Measurements from ENCODE around the gene CYP2C18. TPM values are rescaled to one million over a fixed set of nuclear protein-coding genes. Genes with fewer than 3 reads are reported as not detected.

Gene CYP2C18
- total RNA-seq, 1 donor from 2014 or later = not detected

DNA sequence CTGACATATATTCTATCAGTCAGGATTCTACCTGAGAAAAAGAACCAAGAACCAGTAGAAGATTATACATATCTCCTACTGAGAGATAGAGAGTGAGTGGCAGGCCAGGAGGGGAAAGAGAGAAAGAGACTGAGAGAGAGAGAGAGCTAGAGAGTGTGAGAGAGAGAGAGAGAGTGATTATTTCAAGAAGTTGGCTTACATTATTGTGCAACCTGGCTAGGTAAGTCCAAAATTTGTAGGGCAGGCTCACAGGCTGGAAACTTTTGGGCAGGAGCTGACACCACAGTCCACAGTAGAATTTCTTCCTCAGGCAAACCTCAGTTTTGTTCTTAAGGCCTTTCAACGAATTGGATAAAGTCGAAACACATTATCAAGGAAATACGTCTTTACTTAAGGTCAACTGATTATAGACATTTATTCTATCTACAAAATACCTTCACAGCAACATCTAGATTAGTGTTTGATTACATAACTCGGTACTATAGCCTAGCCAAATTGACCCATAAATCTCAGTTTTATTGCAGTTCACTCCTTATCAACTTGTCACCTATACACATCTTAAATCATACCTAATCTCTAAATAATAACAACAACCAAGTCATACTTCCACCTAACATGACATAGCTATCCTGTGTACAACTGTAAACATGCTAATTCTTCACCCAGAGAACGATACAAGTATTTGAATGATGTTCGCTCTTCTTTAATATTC is 17.0 kb upstream of the CYP2C18 start:
- Histone ChIP-seq H3K27me3 (ENCODE audit: insufficient read depth, low read length) (no peaks in the 10 kb centered on the region), H3K4me2 (ENCODE audit: low read length) (no peak overlapping the region), H3K9me3 (ENCODE audit: insufficient read depth, low read depth, low read length) (no peaks in the 10 kb centered on the region), H3K27ac (ENCODE audit: low read depth, low read length) (no peak overlapping the region), H2AFZ (ENCODE audit: low read depth, low read length) (no peak overlapping the region), H3K4me1 (ENCODE audit: insufficient read depth, low read length) (no peaks in the 10 kb centered on the region), H4K20me1 (ENCODE audit: insufficient read depth, low read length) (no peaks in the 10 kb centered on the region), H3K4me3 (ENCODE audit: insufficient read depth, low read depth, low read length) (no peak overlapping the region), H3K9ac (ENCODE audit: low read length) (no peak overlapping the region), H3K36me3 (ENCODE audit: insufficient read depth, low read length) (no peaks in the 10 kb centered on the region), H3K79me2 (ENCODE audit: insufficient read depth, low read length) (no peaks in the 10 kb centered on the region)
- TF ChIP-seq CTCF (IDR thresholded peaks at IDR 0.05; ENCODE audit: insufficient read depth, low read depth, low read length) (no peak), EZH2 (IDR thresholded peaks at IDR 0.05; ENCODE audit: insufficient read depth, low read length) (no peak)
- no peak overlapping the region for H3K4me3 Mint-ChIP-seq (ENCODE audit: unreplicated experiment)
- H3K36me3 Mint-ChIP-seq (ENCODE audit: low read depth, unreplicated experiment) = no peaks in the 10 kb centered on the region
- no peak overlapping the region for H3K27ac Mint-ChIP-seq (ENCODE audit: unreplicated experiment)
- no peaks in the 10 kb centered on the region for H3K4me1 Mint-ChIP-seq (ENCODE audit: low read depth, unreplicated experiment)
- H3K9me3 Mint-ChIP-seq (ENCODE audit: unreplicated experiment) = peaks cover 6% of the 10 kb centered on the region
- H3K27me3 Mint-ChIP-seq (ENCODE audit: low read depth, unreplicated experiment) = no peaks in the 10 kb centered on the region
- FAIRE-seq (no peak), DNase-seq (ENCODE audit: low read depth) (no peak)

DNA sequence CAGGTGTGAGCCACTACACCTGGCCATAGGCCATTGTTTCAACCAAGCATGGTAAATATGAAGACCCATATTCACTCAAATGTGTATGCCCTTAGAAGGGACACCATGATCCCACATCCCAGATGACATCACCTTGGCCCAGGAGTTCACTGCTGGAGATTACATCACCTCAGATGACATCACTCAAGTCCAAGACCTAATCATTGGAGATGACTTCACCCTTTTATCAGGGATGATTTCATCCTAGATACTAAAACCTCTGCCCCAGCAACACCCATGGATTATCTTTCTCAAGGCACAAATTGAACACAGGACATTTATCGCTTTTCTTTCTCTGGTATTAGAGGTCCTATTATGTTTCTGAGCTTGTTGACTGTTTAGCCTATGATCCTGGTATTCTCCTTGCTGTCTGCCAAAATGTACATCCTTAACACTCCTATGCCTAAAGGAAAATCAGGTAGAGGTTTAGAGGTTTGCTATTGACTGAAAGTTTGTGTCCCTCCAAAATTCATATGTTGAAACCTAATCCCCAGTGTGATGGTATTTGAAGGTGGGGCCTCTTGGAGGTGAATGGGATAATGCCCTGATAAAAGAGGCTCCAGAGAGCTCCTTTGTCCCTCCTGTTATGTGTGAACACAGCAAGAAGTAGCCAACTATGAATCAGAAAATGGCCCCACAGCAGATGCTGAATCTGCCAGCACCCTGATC is 9.8 kb upstream of the CYP2C18 start:
- FAIRE-seq = no peak
- Histone ChIP-seq H3K4me2 (ENCODE audit: low read length) (no peak overlapping the region), H3K4me3 (ENCODE audit: insufficient read depth, low read depth, low read length) (no peak overlapping the region), H3K9me3 (ENCODE audit: insufficient read depth, low read depth, low read length) (no peaks in the 10 kb centered on the region), H4K20me1 (ENCODE audit: insufficient read depth, low read length) (no peaks in the 10 kb centered on the region), H3K9ac (ENCODE audit: low read length) (no peak overlapping the region), H3K27ac (ENCODE audit: low read depth, low read length) (no peak overlapping the region), H3K36me3 (ENCODE audit: insufficient read depth, low read length) (no peaks in the 10 kb centered on the region), H3K79me2 (ENCODE audit: insufficient read depth, low read length) (no peaks in the 10 kb centered on the region), H2AFZ (ENCODE audit: low read depth, low read length) (no peak overlapping the region), H3K27me3 (ENCODE audit: insufficient read depth, low read length) (no peaks in the 10 kb centered on the region), H3K4me1 (ENCODE audit: insufficient read depth, low read length) (no peaks in the 10 kb centered on the region)
- H3K4me1 Mint-ChIP-seq (ENCODE audit: low read depth, unreplicated experiment) = no peaks in the 10 kb centered on the region
- no peak overlapping the region for H3K4me3 Mint-ChIP-seq (ENCODE audit: unreplicated experiment)
- peak overlapping the region; percentile 41 for H3K27ac Mint-ChIP-seq (ENCODE audit: unreplicated experiment)
- H3K9me3 Mint-ChIP-seq (ENCODE audit: unreplicated experiment) = peaks cover 3% of the 10 kb centered on the region
- DNase-seq (ENCODE audit: low read depth) = no peak
- no peaks in the 10 kb centered on the region for H3K27me3 Mint-ChIP-seq (ENCODE audit: low read depth, unreplicated experiment)
- no peaks in the 10 kb centered on the region for H3K36me3 Mint-ChIP-seq (ENCODE audit: low read depth, unreplicated experiment)
- TF ChIP-seq EZH2 (IDR thresholded peaks at IDR 0.05; ENCODE audit: insufficient read depth, low read length) = no peak
- TF ChIP-seq CTCF (IDR thresholded peaks at IDR 0.05; ENCODE audit: insufficient read depth, low read depth, low read length) = no peak

GRCh38 chr10:94676496-94676895 is 7.0 kb upstream of the CYP2C18 start:
- Histone ChIP-seq H3K9ac (ENCODE audit: low read length) (no peak overlapping the region), H3K9me3 (ENCODE audit: insufficient read depth, low read depth, low read length) (no peaks in the 10 kb centered on the region), H3K27me3 (ENCODE audit: insufficient read depth, low read length) (no peaks in the 10 kb centered on the region), H3K27ac (ENCODE audit: low read depth, low read length) (no peak overlapping the region), H3K4me1 (ENCODE audit: insufficient read depth, low read length) (no peaks in the 10 kb centered on the region), H4K20me1 (ENCODE audit: insufficient read depth, low read length) (no peaks in the 10 kb centered on the region), H2AFZ (ENCODE audit: low read depth, low read length) (no peak overlapping the region), H3K4me3 (ENCODE audit: insufficient read depth, low read depth, low read length) (no peak overlapping the region), H3K36me3 (ENCODE audit: insufficient read depth, low read length) (no peaks in the 10 kb centered on the region), H3K79me2 (ENCODE audit: insufficient read depth, low read length) (no peaks in the 10 kb centered on the region), H3K4me2 (ENCODE audit: low read length) (no peak overlapping the region)
- TF ChIP-seq EZH2 (IDR thresholded peaks at IDR 0.05; ENCODE audit: insufficient read depth, low read length) (no peak), CTCF (IDR thresholded peaks at IDR 0.05; ENCODE audit: insufficient read depth, low read depth, low read length) (no peak)
- H3K27ac Mint-ChIP-seq (ENCODE audit: unreplicated experiment) = no peak overlapping the region
- no peak for DNase-seq (ENCODE audit: low read depth)
- H3K4me1 Mint-ChIP-seq (ENCODE audit: low read depth, unreplicated experiment) = no peaks in the 10 kb centered on the region
- H3K27me3 Mint-ChIP-seq (ENCODE audit: low read depth, unreplicated experiment) = no peaks in the 10 kb centered on the region
- H3K9me3 Mint-ChIP-seq (ENCODE audit: unreplicated experiment) = peaks cover 1% of the 10 kb centered on the region
- no peak overlapping the region for H3K4me3 Mint-ChIP-seq (ENCODE audit: unreplicated experiment)
- no peaks in the 10 kb centered on the region for H3K36me3 Mint-ChIP-seq (ENCODE audit: low read depth, unreplicated experiment)
- no peak for FAIRE-seq
